CD4-positive, alpha-beta T cell treated with Interleukin-17A for 4 hours (primary cell): Measurements from ENCODE around the gene RASSF7.

Source experiments
- DNase-seq: peaks from one replicate; pipeline ENCODE4 v3.0.0-alpha.2; 2020; ENCODE audit warnings: mixed read lengths

Gene RASSF7

GRCh38 chr11:587546-587945 is 26.8 kb downstream of the RASSF7 start:
- peak; percentile 21 for DNase-seq

DNA sequence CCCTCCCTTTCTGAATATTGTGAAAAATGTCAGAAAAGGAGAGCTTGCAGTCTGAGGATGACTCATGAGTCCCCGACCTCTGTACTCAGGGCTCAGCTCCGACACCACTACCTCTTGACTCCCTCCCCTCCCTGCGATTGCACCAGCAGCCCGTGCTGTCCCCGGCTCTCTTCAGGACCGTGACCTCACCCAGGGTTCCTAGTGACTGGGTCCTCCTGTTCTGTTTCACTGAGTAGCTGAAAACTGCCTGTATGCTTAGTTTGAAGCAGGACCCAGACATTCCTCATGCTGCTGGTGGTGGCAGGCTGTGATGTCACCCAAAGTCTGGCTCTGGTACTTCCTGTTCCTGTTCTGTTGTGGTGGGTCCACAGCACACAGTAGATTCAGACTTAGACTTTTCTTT is 27.2 kb downstream of the RASSF7 start:
- peak; percentile 79 for DNase-seq

DNA sequence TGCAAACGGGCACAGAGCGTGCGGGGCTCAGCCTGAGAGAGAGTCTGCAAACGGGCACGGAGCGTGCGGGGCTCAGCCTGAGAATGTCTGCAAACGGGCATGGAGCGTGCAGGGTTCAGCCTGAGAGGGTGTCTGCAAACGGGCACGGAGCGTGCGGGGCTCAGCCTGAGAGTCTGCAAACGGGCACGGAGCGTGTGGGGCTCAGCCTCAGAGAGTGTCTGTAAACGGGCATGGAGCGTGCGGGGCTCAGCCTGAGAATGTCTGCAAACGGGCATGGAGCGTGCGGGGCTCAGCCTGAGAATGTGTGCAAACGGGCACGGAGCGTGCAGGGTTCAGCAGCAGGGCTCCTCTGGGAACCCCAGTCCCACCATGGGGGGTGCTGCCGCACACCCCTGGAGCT is 29.0 kb downstream of the RASSF7 start:
- DNase-seq: no peak

- DNase-seq: no peak
Measured at GRCh38 chr11:590997-591396, 30.2 kb downstream of the RASSF7 start.

DNA sequence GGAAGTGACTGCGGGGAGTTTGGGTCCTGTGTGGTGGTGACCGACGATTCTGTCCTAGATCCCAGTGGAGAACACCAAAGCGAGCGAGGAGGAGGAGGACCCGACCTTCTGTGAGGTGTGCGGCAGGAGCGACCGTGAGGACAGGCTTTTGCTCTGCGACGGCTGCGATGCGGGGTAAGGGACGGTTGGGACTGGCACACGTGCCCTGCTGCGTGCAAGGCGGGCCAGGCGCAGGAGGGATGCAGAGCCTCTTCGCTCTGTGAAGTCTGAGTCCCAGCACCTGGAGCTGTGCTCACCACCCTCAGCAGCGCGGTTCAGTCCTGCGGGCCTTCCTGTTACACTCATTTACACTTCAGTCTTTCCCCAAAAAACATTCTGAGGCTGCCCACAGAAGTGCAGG is 31.7 kb downstream of the RASSF7 start:
- DNase-seq: no peak

- DNase-seq: no peak
Measured at GRCh38 chr11:592918-593317, 32.1 kb downstream of the RASSF7 start.

GRCh38 chr11:593347-593746 is 32.6 kb downstream of the RASSF7 start:
- no peak for DNase-seq

DNA sequence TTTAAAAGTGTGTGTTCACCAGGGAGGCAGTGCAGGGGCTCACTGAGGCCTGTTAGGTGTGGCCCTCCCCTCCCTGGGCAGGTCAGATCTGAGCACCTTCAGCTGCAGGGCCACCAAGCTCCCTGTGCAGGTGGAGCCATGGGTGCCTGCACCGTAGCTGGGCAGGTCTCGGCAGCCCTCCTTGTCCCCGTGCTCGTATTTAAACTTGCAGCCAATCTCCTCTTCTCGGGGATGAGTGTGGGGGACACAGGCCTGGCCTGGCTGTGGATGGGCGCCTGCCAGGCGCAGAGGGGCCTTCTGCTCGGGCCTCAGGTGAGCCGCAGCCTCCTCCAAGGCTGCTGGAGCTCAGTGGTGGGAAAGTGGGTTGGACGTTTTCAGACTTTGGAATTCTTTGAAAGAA is 34.6 kb downstream of the RASSF7 start:
- DNase-seq: no peak

DNA sequence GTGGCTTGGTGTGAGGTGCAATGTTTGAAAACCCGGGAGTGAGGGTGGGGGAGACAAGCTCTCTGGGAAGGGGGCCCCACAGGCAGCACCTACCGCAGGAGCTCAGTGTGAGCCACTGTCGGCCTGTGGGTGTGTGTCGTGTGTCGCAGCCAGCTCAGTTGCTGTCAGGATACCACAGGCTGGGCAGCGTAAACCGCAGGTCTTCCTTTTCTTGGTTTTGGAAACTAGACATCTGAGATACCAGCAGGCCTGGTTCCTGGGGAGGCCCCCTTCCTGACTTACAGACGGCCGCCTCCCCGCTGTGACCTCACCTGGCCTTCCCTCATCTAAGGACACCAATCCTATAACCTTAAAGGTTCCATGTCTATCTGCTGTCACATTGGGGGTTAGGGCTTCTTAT is 35.6 kb downstream of the RASSF7 start:
- no peak for DNase-seq

DNA sequence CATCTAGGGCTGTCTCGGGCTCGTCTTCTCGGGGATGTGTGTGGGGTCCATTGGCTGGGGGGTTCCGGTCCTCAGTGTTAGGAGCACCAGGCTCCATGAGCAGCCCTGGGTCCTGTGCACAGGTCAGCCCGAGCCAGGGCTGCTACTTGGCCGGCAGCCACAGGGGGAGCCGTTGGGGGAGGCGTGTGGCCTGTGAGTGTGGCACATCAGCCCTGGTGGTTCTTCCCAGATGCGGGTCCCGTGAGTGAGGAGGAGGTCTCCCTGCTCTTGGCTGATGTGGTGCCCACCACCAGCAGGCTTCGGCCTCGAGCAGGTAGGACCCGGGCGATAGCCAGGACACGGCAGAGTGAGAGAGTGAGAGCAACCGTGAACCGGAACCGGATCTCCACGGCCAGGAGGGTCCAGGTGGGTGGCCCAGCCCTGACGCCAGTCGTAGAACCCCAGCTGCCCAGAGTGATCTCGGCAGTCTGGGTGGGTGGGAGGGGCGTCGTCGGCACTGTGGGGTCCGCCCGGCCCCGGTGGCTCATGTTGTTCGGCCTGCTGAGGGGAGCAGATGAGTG is 36.5 kb downstream of the RASSF7 start:
- no peak for DNase-seq

- no peak for DNase-seq
Measured at GRCh38 chr11:598005-598680, 37.4 kb downstream of the RASSF7 start.

DNA sequence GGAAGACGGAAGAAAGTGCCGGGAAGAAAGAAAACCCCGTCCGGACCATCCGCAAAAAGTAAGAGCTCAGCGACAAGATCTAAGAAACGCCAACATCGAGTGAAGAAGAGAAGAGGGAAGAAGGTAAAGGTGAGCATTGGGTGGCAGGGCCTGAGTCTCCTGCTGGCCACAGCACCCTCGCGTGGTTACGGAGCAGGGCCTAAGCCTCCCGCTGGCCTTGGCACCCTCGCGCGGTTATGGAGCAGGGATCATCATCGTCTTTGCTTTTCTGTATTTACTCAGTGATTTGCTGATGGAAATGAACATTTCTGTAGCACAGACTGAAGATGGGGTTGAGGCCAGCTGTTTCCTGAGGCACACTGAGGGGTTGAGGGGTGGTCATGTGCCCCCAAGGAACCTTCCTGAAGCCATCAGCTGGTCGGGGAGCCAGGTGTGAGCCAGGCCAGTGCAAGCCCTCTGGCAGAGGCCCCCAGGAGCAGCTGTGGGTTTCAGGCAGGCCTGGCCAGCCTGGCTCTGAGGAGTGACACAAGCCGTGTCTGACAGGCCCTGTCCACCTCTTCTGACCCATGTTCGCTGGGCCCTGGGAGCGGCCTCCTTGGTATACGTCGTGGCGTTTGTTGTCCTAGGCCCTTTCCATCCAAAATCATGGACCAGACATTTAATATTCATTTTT is 40.9 kb downstream of the RASSF7 start:
- no peak for DNase-seq

DNA sequence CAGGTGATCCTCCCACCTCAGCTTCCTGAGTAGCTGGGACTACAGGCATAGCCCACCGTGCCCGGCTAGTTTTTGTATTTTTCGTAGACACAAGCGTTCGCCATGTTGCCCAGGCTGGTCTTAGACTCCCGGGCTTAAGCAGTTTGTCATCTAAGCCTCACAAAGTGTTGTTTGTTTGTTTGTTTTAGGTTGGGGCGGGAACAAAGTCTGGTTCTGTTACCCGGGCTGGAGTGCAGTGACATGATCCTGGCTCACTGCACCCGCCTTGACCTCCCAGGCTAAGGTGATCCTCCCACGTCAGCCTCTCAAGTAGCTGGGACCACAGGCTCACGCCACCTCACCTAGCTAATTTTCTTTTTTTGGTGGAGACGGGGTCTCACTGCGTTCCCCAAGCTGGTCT is 42.4 kb downstream of the RASSF7 start:
- DNase-seq: no peak

DNA sequence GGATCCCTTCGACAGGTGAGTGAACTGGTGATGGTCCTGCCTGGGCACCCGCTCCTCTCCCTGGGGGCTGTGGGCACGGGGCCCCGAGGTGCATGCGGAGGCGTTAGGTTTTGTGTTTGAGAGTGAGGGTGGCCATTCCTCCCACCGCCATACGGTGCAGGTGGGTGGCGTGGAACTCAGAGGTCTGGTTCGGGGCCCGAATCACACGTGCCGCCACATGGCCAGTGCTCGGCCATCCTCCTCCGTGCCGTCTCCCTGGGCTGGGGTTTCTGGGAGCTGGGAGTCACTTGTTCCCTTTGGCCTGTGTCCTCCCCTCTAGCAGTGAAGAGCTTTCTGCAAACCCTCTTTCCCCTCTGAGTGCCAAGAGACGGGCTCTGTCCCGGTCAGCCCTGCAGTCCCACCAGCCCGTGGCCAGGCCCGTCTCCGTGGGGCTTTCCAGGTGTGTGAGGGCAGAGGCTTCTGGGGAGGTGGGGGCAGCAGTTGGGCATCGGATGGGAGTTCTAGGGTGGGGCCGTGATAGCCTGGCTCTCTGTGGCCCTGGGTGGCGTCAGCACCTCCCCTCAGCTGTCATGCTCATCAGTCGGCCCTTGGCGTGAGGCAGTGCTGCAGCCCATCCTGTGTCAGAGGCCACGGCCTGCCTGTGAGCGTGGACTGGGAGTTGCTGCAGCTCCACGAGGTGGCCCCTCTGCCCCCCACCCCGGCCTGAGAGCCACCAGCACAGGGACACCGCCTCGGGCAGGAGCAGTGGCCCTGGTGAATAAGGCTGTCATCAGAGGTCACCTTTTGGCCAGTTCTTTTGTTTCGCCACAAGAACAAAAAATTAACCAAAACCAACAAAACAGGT is 44.7 kb downstream of the RASSF7 start:
- DNase-seq: no peak

DNA sequence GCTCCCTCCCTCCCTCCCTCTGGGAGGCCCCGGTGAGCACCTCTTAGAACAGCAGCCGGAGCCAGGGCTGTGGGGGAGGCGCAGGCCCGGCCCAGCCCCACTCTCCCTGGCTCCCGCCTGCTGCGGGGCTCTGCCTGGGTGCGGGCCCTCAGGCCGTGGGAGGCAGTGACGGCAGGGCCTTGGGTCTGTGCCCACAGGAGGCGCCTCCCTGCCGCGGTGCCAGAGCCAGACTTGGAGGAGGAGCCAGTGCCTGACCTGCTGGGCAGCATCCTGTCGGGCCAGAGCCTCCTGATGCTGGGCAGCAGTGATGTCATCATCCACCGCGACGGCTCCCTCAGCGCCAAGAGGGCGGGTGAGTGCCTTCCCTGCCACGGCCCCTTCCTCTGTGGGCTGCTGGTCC is 45.5 kb downstream of the RASSF7 start:
- DNase-seq: no peak

DNA sequence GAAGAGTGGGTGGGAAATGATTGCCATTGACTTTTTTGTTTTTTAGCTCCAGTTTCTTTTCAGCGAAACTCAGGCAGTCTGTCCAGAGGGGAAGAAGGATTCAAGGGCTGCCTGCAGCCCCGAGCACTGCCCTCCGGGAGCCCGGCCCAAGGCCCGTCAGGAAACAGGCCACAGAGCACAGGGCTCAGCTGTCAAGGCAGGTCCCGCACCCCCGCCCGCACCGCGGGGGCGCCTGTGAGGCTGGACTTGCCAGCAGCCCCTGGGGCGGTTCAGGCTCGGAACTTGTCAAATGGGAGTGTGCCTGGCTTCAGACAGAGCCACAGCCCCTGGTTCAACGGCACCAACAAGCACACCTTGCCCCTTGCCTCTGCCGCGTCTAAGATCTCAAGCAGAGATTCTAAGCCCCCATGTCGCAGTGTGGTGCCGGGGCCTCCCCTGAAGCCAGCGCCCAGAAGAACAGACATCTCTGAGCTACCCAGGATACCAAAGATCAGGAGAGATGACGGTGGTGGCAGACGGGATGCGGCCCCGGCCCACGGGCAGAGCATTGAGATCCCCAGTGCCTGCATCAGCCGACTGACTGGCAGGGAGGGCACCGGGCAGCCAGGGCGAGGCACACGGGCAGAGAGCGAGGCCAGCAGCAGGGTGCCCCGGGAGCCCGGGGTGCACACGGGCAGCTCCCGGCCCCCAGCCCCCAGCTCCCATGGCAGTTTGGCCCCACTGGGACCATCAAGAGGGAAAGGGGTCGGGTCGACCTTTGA is 46.4 kb downstream of the RASSF7 start:
- DNase-seq: no peak

DNA sequence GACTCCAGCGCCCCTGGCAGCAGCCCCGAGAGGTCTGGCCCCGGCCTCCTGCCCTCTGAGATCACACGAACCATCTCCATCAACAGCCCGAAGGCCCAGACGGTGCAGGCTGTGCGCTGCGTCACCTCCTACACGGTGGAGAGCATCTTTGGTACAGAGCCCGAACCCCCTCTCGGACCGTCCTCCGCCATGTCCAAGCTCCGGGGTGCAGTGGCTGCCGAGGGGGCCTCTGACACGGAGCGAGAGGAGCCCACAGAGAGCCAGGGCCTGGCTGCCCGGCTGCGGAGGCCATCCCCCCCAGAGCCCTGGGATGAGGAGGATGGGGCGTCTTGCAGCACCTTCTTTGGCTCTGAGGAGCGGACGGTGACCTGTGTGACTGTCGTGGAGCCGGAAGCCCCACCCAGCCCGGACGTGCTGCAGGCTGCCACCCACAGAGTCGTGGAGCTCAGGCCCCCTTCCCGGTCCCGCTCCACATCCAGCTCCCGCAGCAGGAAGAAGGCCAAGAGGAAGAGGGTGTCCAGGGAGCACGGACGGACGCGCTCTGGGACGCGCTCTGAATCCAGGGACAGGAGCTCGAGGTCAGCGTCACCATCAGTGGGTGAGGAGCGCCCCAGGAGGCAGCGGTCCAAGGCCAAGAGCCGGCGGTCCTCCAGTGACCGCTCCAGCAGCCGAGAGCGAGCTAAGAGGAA is 47.3 kb downstream of the RASSF7 start:
- no peak for DNase-seq

GRCh38 chr11:608791-609251 is 48.1 kb downstream of the RASSF7 start:
- no peak for DNase-seq

- no peak for DNase-seq
Measured at GRCh38 chr11:609341-609811, 48.6 kb downstream of the RASSF7 start.

- no peak for DNase-seq
Measured at GRCh38 chr11:610146-610801, 49.5 kb downstream of the RASSF7 start.
